Neural cell (in vitro differentiated cells): ENCODE measurements around the gene CCDC190.

Experiments used
- CTCF ChIP-seq: fragments of 450-650 bp; IDR thresholded peaks from 2 replicates; pipeline ENCODE4 v1.5.1; 2014; ENCODE audit warnings: antibody characterized with exemption, mild to moderate bottlenecking, moderate library complexity; ENCODE audit not compliant: poor library complexity, severe bottlenecking
- EP300 ChIP-seq: fragments of 450-650 bp; conservative IDR thresholded peaks from 2 replicates; pipeline ENCODE4 v1.6.1; 2014; ENCODE audit warnings: antibody characterized with exemption, mild to moderate bottlenecking, moderate library complexity; ENCODE audit not compliant: poor library complexity, severe bottlenecking
- EZH2 ChIP-seq: fragments of 200-600, 300-800 bp; shearing (Covaris generic), sonication (generic); IDR thresholded peaks from 2 replicates; pipeline ENCODE4 v1.6.1; 2014; ENCODE audit warnings: antibody characterized with exemption, low read length, borderline replicate concordance, mild to moderate bottlenecking; ENCODE audit not compliant: insufficient read depth, poor library complexity, severe bottlenecking
- MXI1 ChIP-seq: fragments of 450-650 bp; conservative IDR thresholded peaks from 2 replicates; pipeline ENCODE4 v1.6.1; 2014; ENCODE audit warnings: antibody characterized with exemption, mild to moderate bottlenecking; ENCODE audit not compliant: poor library complexity, severe bottlenecking
- RAD21 ChIP-seq: fragments of 450-650 bp; conservative IDR thresholded peaks from 2 replicates; pipeline ENCODE4 v1.6.1; 2014; ENCODE audit warnings: antibody characterized with exemption, mild to moderate bottlenecking, moderate library complexity
- REST ChIP-seq: IDR thresholded peaks from 2 replicates; pipeline ENCODE4 v1.6.1; 2012; ENCODE audit warnings: borderline replicate concordance

GRCh38 chr1:162846256-162847212 lies 14.4 kb downstream of the CCDC190 start:
- TF ChIP-seq CTCF = no peak
- no peak for TF ChIP-seq EP300
- no peak for TF ChIP-seq MXI1
- TF ChIP-seq RAD21 = no peak
- no peak for TF ChIP-seq EZH2
- TF ChIP-seq REST = no peak
